HFF-Myc (cell line): ENCODE data around the gene WDR5.

ENCODE experiments used
- DNase-seq: peaks from one replicate; pipeline ENCODE4 v3.0.0-alpha.2; 2011; ENCODE audit warnings: low read depth; ENCODE audit errors: extremely low read depth
- H3K4me3 ChIP-seq: replicated peaks from 2 replicates; pipeline ENCODE4 v1.5.1; 2011; ENCODE audit warnings: low read depth, mild to moderate bottlenecking, control low read depth, low read length
- TF ChIP-seq, protein P1 (sequence below): IDR thresholded peaks from 2 replicates; pipeline ENCODE4 v1.5.1; 2012; ENCODE audit warnings: mild to moderate bottlenecking, low read depth, low read length, control low read depth; ENCODE audit errors: missing control alignments

WDR5 gene

GRCh38 chr9:134154262-134154701 is 18.4 kb downstream of the WDR5 start:
- TF ChIP-seq, protein P1, sequence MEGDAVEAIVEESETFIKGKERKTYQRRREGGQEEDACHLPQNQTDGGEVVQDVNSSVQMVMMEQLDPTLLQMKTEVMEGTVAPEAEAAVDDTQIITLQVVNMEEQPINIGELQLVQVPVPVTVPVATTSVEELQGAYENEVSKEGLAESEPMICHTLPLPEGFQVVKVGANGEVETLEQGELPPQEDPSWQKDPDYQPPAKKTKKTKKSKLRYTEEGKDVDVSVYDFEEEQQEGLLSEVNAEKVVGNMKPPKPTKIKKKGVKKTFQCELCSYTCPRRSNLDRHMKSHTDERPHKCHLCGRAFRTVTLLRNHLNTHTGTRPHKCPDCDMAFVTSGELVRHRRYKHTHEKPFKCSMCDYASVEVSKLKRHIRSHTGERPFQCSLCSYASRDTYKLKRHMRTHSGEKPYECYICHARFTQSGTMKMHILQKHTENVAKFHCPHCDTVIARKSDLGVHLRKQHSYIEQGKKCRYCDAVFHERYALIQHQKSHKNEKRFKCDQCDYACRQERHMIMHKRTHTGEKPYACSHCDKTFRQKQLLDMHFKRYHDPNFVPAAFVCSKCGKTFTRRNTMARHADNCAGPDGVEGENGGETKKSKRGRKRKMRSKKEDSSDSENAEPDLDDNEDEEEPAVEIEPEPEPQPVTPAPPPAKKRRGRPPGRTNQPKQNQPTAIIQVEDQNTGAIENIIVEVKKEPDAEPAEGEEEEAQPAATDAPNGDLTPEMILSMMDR = no peak
- no peak for DNase-seq

GRCh38 chr9:134155812-134156377 is 20.0 kb downstream of the WDR5 start:
- TF ChIP-seq, protein P1 = no peak
- H3K4me3 ChIP-seq = no peak overlapping the region
- DNase-seq = no peak

More at GRCh38 chr9:134154262-134154701, 18.4 kb downstream of the WDR5 start:
- H3K4me3 ChIP-seq = no peak overlapping the region

DNA sequence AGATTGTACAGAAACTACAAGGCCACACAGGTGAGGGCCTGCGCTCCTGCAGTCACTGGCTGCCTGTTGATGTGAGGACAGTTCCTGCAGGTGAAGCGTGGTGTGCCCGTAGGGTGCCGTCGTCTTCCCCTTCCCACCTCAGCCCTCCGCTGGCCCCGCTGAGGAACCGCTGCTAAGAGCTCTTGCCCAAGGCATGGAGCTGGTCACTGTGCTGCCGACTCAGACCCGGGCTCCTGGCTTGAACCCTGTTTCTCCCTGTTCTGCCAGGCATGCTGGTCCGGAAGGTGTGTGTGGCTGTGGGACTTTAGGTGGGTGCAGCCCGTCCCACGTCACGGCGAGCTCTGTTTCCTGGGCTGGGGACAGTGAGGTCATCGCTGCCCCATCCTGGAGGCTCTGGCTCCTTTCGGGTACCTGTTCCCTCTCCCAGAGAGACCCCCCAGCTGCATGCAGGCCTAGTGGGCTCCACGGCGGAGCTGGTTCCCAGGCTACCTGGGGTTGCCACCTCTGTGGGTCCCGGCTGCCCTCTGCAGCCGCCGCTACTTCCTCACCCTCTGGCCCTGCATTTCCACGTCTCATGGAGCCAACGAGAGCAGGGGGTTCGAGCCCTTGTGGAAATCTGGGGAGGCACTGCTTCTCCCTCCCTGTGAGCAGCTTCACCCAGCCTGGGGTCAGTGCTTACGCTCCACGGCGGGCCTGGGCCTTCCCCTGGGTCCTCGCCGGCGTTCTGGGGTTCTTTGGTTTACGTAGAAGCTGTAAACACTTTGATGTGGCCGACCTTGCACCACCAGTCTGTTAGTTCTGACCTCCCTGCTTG is 20.9 kb downstream of the WDR5 start:
- no peak for DNase-seq
- H3K4me3 ChIP-seq = no peak overlapping the region
- TF ChIP-seq, protein P1 = no peak

DNA sequence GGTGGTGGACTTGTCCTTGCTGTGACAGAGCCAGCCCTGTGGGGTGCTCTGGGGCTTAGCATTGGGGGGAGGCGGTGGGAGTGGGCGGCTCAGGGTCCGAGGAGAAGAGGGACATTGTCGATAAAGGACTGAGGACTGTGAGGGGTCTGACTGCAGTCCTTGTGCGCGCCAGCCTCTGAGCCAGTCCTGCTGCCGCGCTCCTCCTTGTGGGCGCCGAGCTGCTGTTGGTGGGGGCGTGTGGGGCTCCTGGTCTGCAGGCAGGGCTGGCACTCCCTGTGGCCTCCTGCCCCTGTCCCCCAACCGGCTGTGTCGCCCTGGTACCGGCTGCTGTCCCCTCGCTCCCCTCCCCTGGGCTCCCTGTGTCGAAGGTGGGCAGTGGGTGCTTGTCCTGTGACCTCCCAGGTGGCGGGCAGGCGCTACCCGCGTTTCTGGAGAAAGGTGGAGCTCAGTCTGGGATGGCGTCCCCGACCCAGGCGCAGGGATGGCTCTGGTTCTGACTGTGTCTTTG is 21.6 kb downstream of the WDR5 start:
- TF ChIP-seq, protein P1 = no peak
- no peak overlapping the region for H3K4me3 ChIP-seq

GRCh38 chr9:134158242-134158641 is 22.4 kb downstream of the WDR5 start:
- DNase-seq = no peak

More for the DNA sequence above, 21.6 kb downstream of the WDR5 start:
- no peak for DNase-seq

GRCh38 chr9:134158753-134159392 is 23.0 kb downstream of the WDR5 start:
- H3K4me3 ChIP-seq = no peak overlapping the region
- DNase-seq = no peak
- TF ChIP-seq, protein P1 = no peak

More at GRCh38 chr9:134158242-134158641, 22.4 kb downstream of the WDR5 start:
- TF ChIP-seq, protein P1 = no peak
- no peak overlapping the region for H3K4me3 ChIP-seq
